D341Med (cell line): ENCODE data around the gene TMEM98.
"Not testable (repeated sequence)": the region's sequence is repeated elsewhere in the genome, so short reads cannot be mapped to it uniquely, and the experiment has no call there.

ENCODE experiments used
- DNase-seq: peaks from one replicate; pipeline ENCODE4 v3.0.0; 2012; ENCODE audit warnings: low spot score

Gene TMEM98

GRCh38 chr17:32981611-32982010 lies 53.7 kb downstream of the TMEM98 start:
- DNase-seq = not testable (repeated sequence)

- no peak for DNase-seq
Observed at GRCh38 chr17:32985050-32985756, 57.2 kb downstream of the TMEM98 start.

GRCh38 chr17:32987453-32987805 lies 59.5 kb downstream of the TMEM98 start:
- not testable (repeated sequence) for DNase-seq

- not testable (repeated sequence) for DNase-seq
Observed at GRCh38 chr17:32987868-32988267, 59.9 kb downstream of the TMEM98 start.

GRCh38 chr17:32988481-32989101 lies 60.6 kb downstream of the TMEM98 start:
- no peak for DNase-seq

- DNase-seq = no peak
Observed at GRCh38 chr17:32992321-32993033, 64.5 kb downstream of the TMEM98 start.

GRCh38 chr17:32993977-32994376 lies 66.0 kb downstream of the TMEM98 start:
- DNase-seq = no peak
